NOMO-1 treated with dmso at 0.1 percent for 144 hours (cell line): ENCODE data around the gene MED12L.

ENCODE experiments used
- DNase-seq: peaks from one replicate; lab custom pipeline; 2025; ENCODE audit not compliant: unreplicated experiment; lab: John Stamatoyannopoulos, UW

The MED12L gene

GRCh38 chr3:151135541-151136337 is 50.3 kb downstream of the MED12L start:
- DNase-seq, result no peak

- no peak for DNase-seq
Measured at GRCh38 chr3:151142929-151143328, 57.5 kb downstream of the MED12L start.

- DNase-seq, result no peak
Measured at GRCh38 chr3:151144016-151144415, 58.6 kb downstream of the MED12L start.

GRCh38 chr3:151144760-151145159 is 59.3 kb downstream of the MED12L start:
- DNase-seq, result no peak

GRCh38 chr3:151145713-151146070 is 60.2 kb downstream of the MED12L start:
- DNase-seq, result no peak

GRCh38 chr3:151146071-151146730 is 60.7 kb downstream of the MED12L start:
- DNase-seq, result peak; percentile 87

- no peak for DNase-seq
Measured at GRCh38 chr3:151146731-151147091, 61.2 kb downstream of the MED12L start.

GRCh38 chr3:151147299-151147698 is 61.8 kb downstream of the MED12L start:
- DNase-seq, result no peak

- DNase-seq, result no peak
Measured at GRCh38 chr3:151152455-151153079, 67.1 kb downstream of the MED12L start.

GRCh38 chr3:151154566-151154965 is 69.1 kb downstream of the MED12L start:
- no peak for DNase-seq

GRCh38 chr3:151155409-151156128 is 70.1 kb downstream of the MED12L start:
- DNase-seq, result no peak

GRCh38 chr3:151156618-151157216 is 71.3 kb downstream of the MED12L start:
- DNase-seq, result peak; percentile 62

GRCh38 chr3:151159806-151160205 is 74.3 kb downstream of the MED12L start:
- DNase-seq, result no peak

- DNase-seq, result no peak
Measured at GRCh38 chr3:151165226-151165625, 79.8 kb downstream of the MED12L start.

GRCh38 chr3:151166161-151166560 is 80.7 kb downstream of the MED12L start:
- no peak for DNase-seq

GRCh38 chr3:151168269-151169094 is 83.0 kb downstream of the MED12L start:
- peak; percentile 79 for DNase-seq

GRCh38 chr3:151169262-151169947 is 83.9 kb downstream of the MED12L start:
- peak; percentile 89 for DNase-seq

GRCh38 chr3:151169948-151170679 is 84.7 kb downstream of the MED12L start:
- DNase-seq, result peak; percentile 89

GRCh38 chr3:151171145-151171757 is 85.8 kb downstream of the MED12L start:
- DNase-seq, result peak; percentile 33
